ENCODE results near the gene SLC39A1. TPM values are rescaled to one million over a fixed set of nuclear protein-coding genes. Genes with fewer than 3 reads are reported as not detected.

The SLC39A1 gene
- total and polyA plus RNA-seq, 2 of the 8 experiments (the other 6 are each of a cell fraction or from before 2014, with no cell fraction given): 238 to 337 TPM

DNA sequence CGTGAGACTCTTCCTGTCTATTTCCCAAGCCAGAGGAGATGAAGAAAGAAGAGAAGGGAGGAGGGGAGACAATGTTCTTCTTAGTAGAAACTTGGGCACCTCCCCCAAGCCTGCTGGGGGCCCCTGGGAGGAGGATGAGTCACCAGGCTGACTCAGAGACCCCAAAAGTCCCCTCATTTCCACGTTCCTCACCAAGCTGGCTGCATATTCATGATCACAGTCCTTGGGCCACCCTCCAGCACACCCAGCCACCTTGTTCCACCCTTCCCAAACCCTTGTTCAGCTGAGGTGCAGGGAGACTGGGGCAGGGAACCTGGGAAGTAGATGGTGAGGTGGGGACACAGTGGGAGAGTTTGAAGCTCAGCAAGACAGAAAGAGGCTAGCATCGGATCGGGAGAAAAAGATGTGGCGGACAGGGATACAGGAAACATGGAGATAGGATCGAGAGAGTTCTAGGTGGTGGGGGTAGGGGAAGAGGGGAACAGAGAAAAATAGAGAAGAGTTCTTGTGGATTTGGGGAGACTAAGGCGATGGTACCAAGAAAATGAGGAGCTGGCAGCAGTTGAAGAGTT is 22.1 kb upstream of the SLC39A1 start:
- FAIRE-seq (no peak), DNase-seq (ENCODE audit: low read depth in 1 of 2, low spot score in 2 of 2) (peak in 1 of 2 experiments; percentile 57)
- peak overlapping the region; percentile 80 for H3K4ac ChIP-seq (replicated peaks; ENCODE audit: insufficient read length, low read depth, low read length)
- no peak overlapping the region for H2AFZ ChIP-seq (ENCODE audit: low read length)
- peaks cover 0 to 10% (median 9%) of the 10 kb centered on the region in 4 experiments; a peak in 5 of 7 replicates for H3K4me1 ChIP-seq (replicated peaks in 1 of 4; ENCODE audit: control insufficient read depth in 3 of 4, insufficient read depth in 4 of 4, low read length in 3 of 4)
- no peak overlapping the region; the same call in 1 of the 2 replicates for H2BK15ac ChIP-seq (ENCODE audit: low read length)
- H3K79me1 ChIP-seq (ENCODE audit: low read depth, low read length): 0 out of 2 replicates have a peak, but pooled peaks cover 3% of the 10 kb centered on the region
- no peak overlapping the region for H2BK20ac ChIP-seq (ENCODE audit: low read length)
- no peak overlapping the region for H4K8ac ChIP-seq (ENCODE audit: extremely low read depth, insufficient read depth, low read length)
- H3K36me3 ChIP-seq (ENCODE audit: control insufficient read depth in 2 of 4, insufficient read depth in 4 of 4, low read length in 3 of 4): peaks cover 5 to 32% (median 25%) of the 10 kb centered on the region in 4 experiments; a peak in 7 of 8 replicates
- H3K23ac ChIP-seq (ENCODE audit: insufficient read length): no peak overlapping the region
- H2BK120ac ChIP-seq (replicated peaks; ENCODE audit: low read depth, low read length): no peak overlapping the region
- H3K9ac ChIP-seq (replicated peaks in 1 of 4; ENCODE audit: extremely low read depth in 1 of 4, low read depth in 3 of 4, low read length in 3 of 4): peak overlapping the region; percentile 61 to 90 (median 80)
- POLR2A ChIA-PET (ENCODE audit: partially characterized antibody): interaction anchor here (1.0 to 13.2 kb wide), 15 partner anchors 9 to 210 kb away, joined by 3 to 454 read pairs (median 4); partner anchors contain the start of genes CREB3L4, CRTC2, DENND4B and JTB
- peak overlapping the region; percentile 83 to 93 (median 90) for H3K4me3 ChIP-seq (ENCODE audit: extremely low read depth in 1 of 4, insufficient read depth in 2 of 4, low read depth in 3 of 4, low read length in 4 of 4)
- peak overlapping the region; percentile 70 for H3K56ac ChIP-seq (replicated peaks; ENCODE audit: insufficient read length, low read depth, low read length)
- CTCF ChIA-PET (ENCODE audit: partially characterized antibody): interaction anchor here (1.0 to 3.9 kb wide), 13 partner anchors 7 to 214 kb away, joined by 3 to 31 read pairs (median 10); partner anchors contain the start of genes CREB3L4, DENND4B, GATAD2B and JTB
- H4K5ac ChIP-seq (ENCODE audit: insufficient read length, low read depth, low read length): peak overlapping the region; percentile 74
- H3K14ac ChIP-seq (ENCODE audit: insufficient read length): no peak overlapping the region
- peaks cover 0 to 4% of the 10 kb centered on the region in 2 experiments for H4K20me1 ChIP-seq (replicated peaks in 1 of 2; ENCODE audit: control insufficient read depth in 1 of 2, insufficient read depth in 2 of 2, low read length in 2 of 2)
- H3K9me3 ChIP-seq (ENCODE audit: insufficient read depth in 2 of 2, low read depth in 1 of 2, low read length in 1 of 2): no peaks in the 10 kb centered on the region
- peaks cover 10% of the 10 kb centered on the region for H3K23me2 ChIP-seq (ENCODE audit: low read depth, low read length)
- 0 out of 2 replicates have a peak overlapping the region, but pooled peaks have one; percentile 5 for H2BK12ac ChIP-seq (ENCODE audit: low read depth, low read length)
- H3K27me3 ChIP-seq (replicated peaks in 1 of 4; ENCODE audit: control insufficient read depth in 3 of 4, extremely low read depth in 1 of 4, insufficient read depth in 3 of 4, low read length in 3 of 4): no peaks in the 10 kb centered on the region
- peaks cover 0 to 19% of the 10 kb centered on the region in 2 experiments; a peak in 2 of 4 replicates for H3K79me2 ChIP-seq (ENCODE audit: control insufficient read depth in 1 of 2, insufficient read depth in 2 of 2, low read length in 2 of 2)
- WGBS, 2 experiments (ENCODE audit: extremely low coverage in 1 of 2, insufficient coverage in 1 of 2, insufficient read length in 1 of 2, insufficient replicate concordance in 2 of 2, low coverage in 1 of 2, low lambda C conversion rate in 2 of 2, missing lambda C conversion rate in 1 of 2): 5% methylated on average over 7 of the region's 7 CpGs; no CpG with 5 or more reads in 1 of the 2 experiments
- peak overlapping the region; percentile 60 for H2BK5ac ChIP-seq (ENCODE audit: low read depth, low read length)
- H3K27ac ChIP-seq (ENCODE audit: low read depth, low read length): peak overlapping the region; percentile 74
- H2AK5ac ChIP-seq (ENCODE audit: low read depth, low read length): no peak overlapping the region
- H3K18ac ChIP-seq (ENCODE audit: extremely low read depth, low read length): peak overlapping the region; percentile 39
- H3K4me2 ChIP-seq (ENCODE audit: insufficient read depth in 1 of 2, low read depth in 2 of 2, low read length in 2 of 2): peak overlapping the region; percentile 96 to 100
- peak overlapping the region; percentile 38 for H4K91ac ChIP-seq (replicated peaks; ENCODE audit: insufficient read length, low read length)
- TF ChIP-seq JUN (IDR thresholded peaks at IDR 0.05; ENCODE audit: low read depth, low read length): peak; percentile 89
